Psoas muscle (tissue), 8 donors: ENCODE results near the gene FAM135A. TPM values are rescaled to one million over a fixed set of nuclear protein-coding genes. Genes with fewer than 3 reads are reported as not detected.

Source experiments
- ATAC-seq, 4 donors: fragments of 200-7000 bp; cut with Tn5 transposase; one replicate each; pipeline ENCODE4 v1.9.1; 2020; ENCODE audit warnings: moderate library complexity in 3 of 4, mild to moderate bottlenecking in 2 of 4
- DNase-seq, 2 donors: peaks; one replicate each; pipeline ENCODE4 v3.0.0-alpha.2; 2020
- H3K27ac ChIP-seq: fragments of 200-600 bp; one replicate; pipeline ENCODE4 v1.8.0; 2022
- H3K27me3 ChIP-seq, 3 donors: fragments of 200-600 bp in 1 of 3; one replicate each; pipeline versions ENCODE4 v1.6.1 to v1.8.0; 2013 to 2022; ENCODE audit warnings: low read length in 2 of 3, mild to moderate bottlenecking in 2 of 3, moderate library complexity in 1 of 3; ENCODE audit not compliant: insufficient read depth in 3 of 3
- H3K36me3 ChIP-seq, 2 donors: fragments of 200-600 bp in 1 of 2; one replicate each; pipeline versions ENCODE4 v1.6.1 to v1.8.0; 2013 to 2022; ENCODE audit warnings: low read depth in 1 of 2, mild to moderate bottlenecking in 1 of 2, moderate library complexity in 1 of 2; ENCODE audit not compliant: insufficient read depth in 1 of 2
- H3K4me1 ChIP-seq: fragments of 200-600 bp; one replicate; pipeline ENCODE4 v1.8.0; 2022
- H3K4me3 ChIP-seq: fragments of 200-600 bp; one replicate; pipeline ENCODE4 v1.8.0; 2022; ENCODE audit warnings: mild to moderate bottlenecking
- H3K9me3 ChIP-seq: fragments of 200-600 bp; one replicate; pipeline ENCODE4 v1.8.0; 2022
- WGBS, 3 donors: extraction: QIAGEN DNeasy Blood & Tissue Kit; methylation state at CpG; one replicate each; pipeline versions ENCODE4 v1.1.6 to v1.1.7; 2013; 5-methylcytosine and 5-hydroxymethylcytosine counted together
- intact Hi-C, 2 donors: fragments of 100-400 bp; cut with DNase I; formaldehyde crosslinking; loops; one replicate each; pipeline versions ENCODE4 v1.11.0 to v1.14.2; 2022
- polyA plus RNA-seq, 3 donors: library from polyadenylated mRNA; stranded (reverse); fragments of 200-250 nt; gene quantifications; one replicate each; pipeline ENCODE4 v1.2.3, GENCODE V29; 2013
- total RNA-seq, 4 donors: library from RNA; stranded (reverse); fragmentation: NEBNext Ultra II Directional in 2 of 4; extraction: Animal tissue kit (Norgen Biotek cat#: 25700) in 2 of 4; gene quantifications; one replicate each; pipeline versions ENCODE4 v1.2.1 to v1.2.4, GENCODE V29; 2021 to 2023
- TF ChIP-seq, protein P1 (sequence below): fragments of 200-600 bp; IDR thresholded peaks from one replicate; pipeline ENCODE4 v1.8.0; 2022; ENCODE audit warnings: antibody characterized with exemption
- donor health status: healthy with polysubstance abuse.
- donor health status: DM: no; HTN: no; CAD: no; lungs with moderate emphysema.
- donor health status: Bipolar disorder and iron deficiency.
- donor health status: healthy.
- donor health status: DM: yes; HTN: yes; CAD: no.
- donor health status: DM: no; HTN: no; CAD: no.
- donor health status: DM: no; HTN: no; CAD: no.
- donor health status: DM: yes; HTN: yes; CAD: no.

Gene FAM135A
- total and polyA plus RNA-seq, 7 donors = 2.3 to 9.1 (median 4.3) TPM

DNA sequence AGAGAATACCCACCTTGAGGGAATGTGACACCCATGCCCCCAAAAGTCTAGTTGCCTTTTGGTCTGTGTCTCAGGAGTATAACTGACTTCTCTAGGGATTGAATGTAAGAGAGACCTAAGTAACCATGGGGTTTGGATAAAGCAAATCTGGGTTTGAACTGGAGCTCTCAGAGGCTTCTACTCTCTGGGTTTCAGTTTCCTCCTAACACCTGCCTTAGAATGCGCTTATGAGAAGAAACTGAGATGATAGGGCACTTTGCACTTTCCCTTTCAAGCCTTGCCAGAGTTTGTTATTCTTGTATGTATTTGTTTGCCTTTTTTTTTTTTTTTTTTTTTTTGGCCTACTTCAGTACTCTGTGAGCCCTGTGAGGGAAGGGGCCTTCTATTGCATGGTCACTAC is 172.8 kb downstream of the FAM135A start:
- DNase-seq (no peak), ATAC-seq (no peak)
- no peaks in the 10 kb centered on the region for H3K27me3 ChIP-seq
- TF ChIP-seq, protein P1, sequence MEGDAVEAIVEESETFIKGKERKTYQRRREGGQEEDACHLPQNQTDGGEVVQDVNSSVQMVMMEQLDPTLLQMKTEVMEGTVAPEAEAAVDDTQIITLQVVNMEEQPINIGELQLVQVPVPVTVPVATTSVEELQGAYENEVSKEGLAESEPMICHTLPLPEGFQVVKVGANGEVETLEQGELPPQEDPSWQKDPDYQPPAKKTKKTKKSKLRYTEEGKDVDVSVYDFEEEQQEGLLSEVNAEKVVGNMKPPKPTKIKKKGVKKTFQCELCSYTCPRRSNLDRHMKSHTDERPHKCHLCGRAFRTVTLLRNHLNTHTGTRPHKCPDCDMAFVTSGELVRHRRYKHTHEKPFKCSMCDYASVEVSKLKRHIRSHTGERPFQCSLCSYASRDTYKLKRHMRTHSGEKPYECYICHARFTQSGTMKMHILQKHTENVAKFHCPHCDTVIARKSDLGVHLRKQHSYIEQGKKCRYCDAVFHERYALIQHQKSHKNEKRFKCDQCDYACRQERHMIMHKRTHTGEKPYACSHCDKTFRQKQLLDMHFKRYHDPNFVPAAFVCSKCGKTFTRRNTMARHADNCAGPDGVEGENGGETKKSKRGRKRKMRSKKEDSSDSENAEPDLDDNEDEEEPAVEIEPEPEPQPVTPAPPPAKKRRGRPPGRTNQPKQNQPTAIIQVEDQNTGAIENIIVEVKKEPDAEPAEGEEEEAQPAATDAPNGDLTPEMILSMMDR = no peak
- 91 to 100% (median 96%) methylated on average over 1 of the region's 1 CpG for WGBS, 3 donors
- no peak overlapping the region for H3K4me3 ChIP-seq
- H3K36me3 ChIP-seq = peaks cover 0 to 89% of the 10 kb centered on the region in 2 donors
- intact Hi-C loops = no loop called here
- no peaks in the 10 kb centered on the region for H3K9me3 ChIP-seq
- no peaks in the 10 kb centered on the region for H3K4me1 ChIP-seq
- H3K27ac ChIP-seq = no peak overlapping the region

DNA sequence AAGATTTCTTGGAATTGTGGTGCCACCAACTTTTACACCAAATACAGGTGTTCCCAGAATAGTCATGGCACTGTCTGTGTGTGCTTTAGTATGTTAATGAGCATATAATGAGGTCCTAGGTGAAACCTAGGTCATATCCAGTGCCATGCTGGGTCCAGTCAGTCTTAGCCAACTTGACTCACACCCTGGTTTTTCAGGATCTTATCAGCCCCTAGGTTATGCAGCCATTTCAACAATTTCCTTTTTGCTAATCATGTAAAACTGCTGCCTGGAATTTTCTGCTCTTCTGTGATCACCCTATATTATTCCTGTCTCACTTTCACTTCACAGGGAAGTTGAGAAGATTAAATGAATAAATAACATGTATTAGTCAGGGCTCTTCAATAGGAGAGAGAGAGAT is 177.1 kb downstream of the FAM135A start:
- DNase-seq (no peak), ATAC-seq (no peak)
- Histone ChIP-seq H3K27me3 (no peaks in the 10 kb centered on the region), H3K4me1 (no peaks in the 10 kb centered on the region), H3K27ac (no peak overlapping the region), H3K36me3 (peaks cover 0 to 46% of the 10 kb centered on the region in 2 donors), H3K4me3 (no peak overlapping the region), H3K9me3 (no peaks in the 10 kb centered on the region)
- intact Hi-C loops = no loop called here
- TF ChIP-seq, protein P1 = no peak

DNA sequence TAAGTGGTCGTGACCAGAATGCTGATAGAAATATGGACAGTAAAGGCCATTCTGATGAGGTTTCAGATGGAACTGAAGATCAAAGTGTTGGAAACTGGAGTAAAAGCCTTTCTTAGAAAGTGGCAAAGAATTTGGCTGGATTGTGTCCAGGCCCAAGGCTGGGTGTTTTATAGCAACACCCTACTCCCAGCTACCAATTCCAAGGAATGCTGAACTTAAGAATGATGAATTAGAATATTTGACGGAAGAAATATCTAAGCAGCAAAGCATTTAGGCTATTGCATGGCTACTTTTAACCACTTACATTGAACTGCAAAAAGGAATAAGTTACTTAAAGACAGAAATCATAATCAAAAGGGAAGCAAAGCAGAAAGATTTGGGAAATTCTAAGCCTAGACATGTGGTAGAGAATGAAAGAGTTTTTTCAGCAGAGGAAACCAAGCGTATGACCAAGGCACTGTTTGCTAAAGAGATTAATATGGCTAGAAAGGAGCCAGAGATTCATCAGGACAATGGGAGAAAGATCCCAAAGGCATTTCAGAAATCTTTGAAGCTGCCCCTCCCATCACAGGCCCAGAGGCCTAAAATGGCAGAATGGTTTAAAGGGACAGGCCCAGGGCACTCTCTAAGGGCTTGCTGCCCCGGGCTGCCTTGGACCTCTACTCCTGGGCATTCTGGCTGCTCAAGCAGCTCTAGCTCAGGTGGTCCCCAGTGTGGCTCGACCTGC is 179.2 kb downstream of the FAM135A start:
- WGBS, 3 donors = 66 to 71% (median 69%) methylated on average over 5 of the region's 5 CpGs
- H3K4me3 ChIP-seq = no peak overlapping the region
- TF ChIP-seq, protein P1 = no peak
- DNase-seq (no peak), ATAC-seq (no peak)
- H3K4me1 ChIP-seq = no peaks in the 10 kb centered on the region
- no peaks in the 10 kb centered on the region for H3K9me3 ChIP-seq
- peaks cover 0 to 33% of the 10 kb centered on the region in 2 donors for H3K36me3 ChIP-seq
- no peak overlapping the region for H3K27ac ChIP-seq
- H3K27me3 ChIP-seq = no peaks in the 10 kb centered on the region
- intact Hi-C loops = no loop called here

DNA sequence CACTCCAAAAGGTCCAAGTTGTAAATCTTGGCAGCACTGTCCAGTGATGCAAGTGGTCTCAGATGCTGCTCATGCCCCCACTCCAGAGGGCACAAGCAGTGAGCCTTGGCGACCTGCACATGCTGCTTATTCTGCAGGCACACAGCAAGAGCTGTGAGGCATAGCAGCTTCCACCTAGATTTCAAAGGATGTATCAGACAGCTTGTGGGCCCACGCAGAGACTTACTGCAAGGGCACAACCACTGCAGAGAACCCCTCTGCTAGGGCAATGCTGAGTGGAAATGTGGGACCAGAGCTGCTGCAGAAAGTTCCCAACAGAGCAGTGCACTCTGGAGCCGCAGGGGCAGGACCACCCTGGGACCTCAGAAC is 179.8 kb downstream of the FAM135A start:
- intact Hi-C loops = no loop called here
- Histone ChIP-seq H3K4me1 (no peaks in the 10 kb centered on the region), H3K27ac (no peak overlapping the region), H3K36me3 (peaks cover 0 to 27% of the 10 kb centered on the region in 2 donors), H3K27me3 (no peaks in the 10 kb centered on the region), H3K9me3 (no peaks in the 10 kb centered on the region), H3K4me3 (no peak overlapping the region)
- 94 to 95% (median 94%) methylated on average over 3 of the region's 3 CpGs for WGBS, 3 donors
- DNase-seq (no peak), ATAC-seq (no peak)
- TF ChIP-seq, protein P1 = no peak

DNA sequence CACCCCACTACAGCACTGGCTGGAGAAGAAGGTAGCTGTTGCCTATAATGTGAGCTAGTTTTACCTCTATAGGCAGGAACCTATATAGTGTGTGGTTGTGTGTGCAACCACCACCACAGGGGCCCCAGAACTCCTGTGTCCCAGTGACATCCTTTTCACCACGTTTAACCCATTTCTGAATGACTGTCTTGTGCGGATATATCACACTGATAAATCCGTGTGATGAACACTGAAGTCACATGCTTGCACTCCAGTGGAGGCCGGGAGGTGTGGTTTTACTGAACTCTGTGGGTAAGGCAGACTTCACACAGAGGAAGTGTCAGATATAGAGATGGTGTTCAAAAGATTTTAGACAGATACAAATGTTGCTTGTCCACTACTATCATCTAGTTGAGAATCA is 185.9 kb downstream of the FAM135A start:
- no peaks in the 10 kb centered on the region for H3K27me3 ChIP-seq
- H3K4me3 ChIP-seq = no peak overlapping the region
- no peak overlapping the region for H3K27ac ChIP-seq
- TF ChIP-seq, protein P1 = no peak
- no peaks in the 10 kb centered on the region for H3K9me3 ChIP-seq
- intact Hi-C loops = no loop called here
- no peak for ATAC-seq
- H3K4me1 ChIP-seq = no peaks in the 10 kb centered on the region
- H3K36me3 ChIP-seq = no peaks in the 10 kb centered on the region
- DNase-seq = no peak
- 70 to 85% (median 83%) methylated on average over 4 of the region's 4 CpGs for WGBS, 3 donors
